ENCODE measurements around the gene MMP23B.
"Not testable (repeated sequence)": the region's sequence is repeated elsewhere in the genome, so short reads cannot be mapped to it uniquely, and the experiment has no call there.

- not testable (repeated sequence) for TF ChIP-seq TAF1 (IDR thresholded peaks at IDR 0.05; ENCODE audit: borderline replicate concordance, low read depth, low read length); POLR2AphosphoS5 (IDR thresholded peaks at IDR 0.05; ENCODE audit: low read depth, low read length)
Observed at GRCh38 chr1:1595341-1595740, 36.6 kb upstream of the MMP23B start.
